ENCODE measurements around the gene PPP1R26. TPM values are rescaled to one million over a fixed set of nuclear protein-coding genes. Genes with fewer than 3 reads are reported as not detected.

Gene PPP1R26
- total RNA-seq, 4 donors from 2014 or later, result 5.1 to 16.0 (median 11.1) TPM

- TF ChIP-seq CTCF (IDR thresholded peaks at IDR 0.05; ENCODE audit: low read depth), result no peak
These were observed 2.8 kb upstream of the PPP1R26 start for GRCh38 chr9:135476561-135477355.

GRCh38 chr9:135478191-135478590 lies 1.4 kb upstream of the PPP1R26 start:
- no peak for TF ChIP-seq CTCF (IDR thresholded peaks at IDR 0.05; ENCODE audit: low read depth)

- no peak for TF ChIP-seq CTCF (IDR thresholded peaks at IDR 0.05; ENCODE audit: low read depth)
These were observed 633 bp upstream of the PPP1R26 start for GRCh38 chr9:135478829-135479468.

- no peak for TF ChIP-seq CTCF (IDR thresholded peaks at IDR 0.05; ENCODE audit: low read depth)
These were observed 723 bp downstream of the PPP1R26 start for GRCh38 chr9:135480071-135480939.

GRCh38 chr9:135480940-135481310 lies 1.3 kb downstream of the PPP1R26 start:
- TF ChIP-seq CTCF (IDR thresholded peaks at IDR 0.05; ENCODE audit: low read depth), result no peak

GRCh38 chr9:135482015-135482754 lies 2.6 kb downstream of the PPP1R26 start:
- TF ChIP-seq CTCF (IDR thresholded peaks at IDR 0.05; ENCODE audit: low read depth), result no peak

Data from subcutaneous adipose tissue (tissue), 4 donors.